Neural progenitor cell (in vitro differentiated cells): Measurements from ENCODE around the gene PLXNB1.

Experiments
- CTCF ChIP-seq: fragments of 200-600 bp; sonication (generic); IDR thresholded peaks from 2 replicates; pipeline ENCODE4 v1.5.1; 2017; ENCODE audit warnings: antibody characterized with exemption, mild to moderate bottlenecking
- EZH2 ChIP-seq: fragments of 200-600 bp; sonication (generic); IDR thresholded peaks from 2 replicates; pipeline ENCODE4 v1.6.1; 2017; ENCODE audit warnings: antibody characterized with exemption, mild to moderate bottlenecking, moderate library complexity
- EZH2phosphoT487 ChIP-seq: fragments of 200-600 bp; sonication (generic); IDR thresholded peaks from 2 replicates; pipeline ENCODE4 v1.6.1; 2017; ENCODE audit warnings: antibody characterized with exemption

DNA sequence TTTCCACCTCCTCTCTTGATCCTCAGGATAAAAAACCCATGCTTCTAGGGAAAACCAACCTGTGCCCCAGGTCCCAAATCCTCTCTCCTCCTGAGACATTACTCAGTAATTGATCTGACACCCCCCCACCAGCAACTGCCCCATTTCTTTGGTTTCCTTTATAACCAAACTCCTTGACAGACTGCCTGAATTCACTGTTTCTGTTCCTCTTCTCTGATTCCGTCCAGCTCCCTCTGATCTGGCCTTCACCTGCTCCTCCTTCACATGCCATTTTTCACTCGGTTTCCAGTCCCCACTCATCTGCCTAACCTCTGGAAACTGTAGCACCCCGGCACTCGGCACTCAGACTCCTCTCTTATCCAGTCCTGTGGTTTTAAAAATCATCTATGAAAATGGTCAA lies 7.9 kb upstream of the PLXNB1 start:
- no peak for TF ChIP-seq CTCF
- no peak for TF ChIP-seq EZH2
- TF ChIP-seq EZH2phosphoT487, result no peak
